IPS-15b (cell line): Measurements from ENCODE around the gene CFAP65.

Source experiments
- H3K27me3 ChIP-seq: one replicate; pipeline ENCODE4 v1.6.1; 2013; ENCODE audit warnings: low read length; ENCODE audit not compliant: control insufficient read depth, insufficient read depth
- H3K36me3 ChIP-seq: one replicate; pipeline ENCODE4 v1.6.1; 2013; ENCODE audit warnings: low read length; ENCODE audit not compliant: control insufficient read depth, insufficient read depth
- H3K4me1 ChIP-seq: one replicate; pipeline ENCODE4 v1.6.1; 2013; ENCODE audit warnings: mild to moderate bottlenecking, low read length; ENCODE audit not compliant: control insufficient read depth, insufficient read depth
- H3K4me3 ChIP-seq: one replicate; pipeline ENCODE4 v1.5.1; 2013; ENCODE audit warnings: low read depth, low read length
- H3K9ac ChIP-seq: one replicate; pipeline ENCODE4 v1.6.1; 2013; ENCODE audit warnings: low read depth, mild to moderate bottlenecking, low read length
- H3K9me3 ChIP-seq: one replicate; pipeline ENCODE4 v1.6.1; 2013; ENCODE audit warnings: mild to moderate bottlenecking, low read length; ENCODE audit not compliant: control insufficient read depth, insufficient read depth

The CFAP65 gene

GRCh38 chr2:219058541-219059374 lies 17.4 kb upstream of the CFAP65 start:
- Histone ChIP-seq H3K27me3 (peaks cover 90% of the 10 kb centered on the region), H3K4me1 (peaks cover 5% of the 10 kb centered on the region), H3K4me3 (peak overlapping the region; percentile 23), H3K9ac (no peak overlapping the region), H3K36me3 (no peaks in the 10 kb centered on the region), H3K9me3 (no peaks in the 10 kb centered on the region)

- Histone ChIP-seq H3K27me3 (peaks cover 85% of the 10 kb centered on the region), H3K9me3 (no peaks in the 10 kb centered on the region), H3K4me1 (peaks cover 5% of the 10 kb centered on the region), H3K9ac (no peak overlapping the region), H3K36me3 (no peaks in the 10 kb centered on the region), H3K4me3 (peak overlapping the region; percentile 46)
Measured at GRCh38 chr2:219057709-219058540, 16.6 kb upstream of the CFAP65 start.

- H3K36me3 ChIP-seq, result no peaks in the 10 kb centered on the region
- peaks cover 81% of the 10 kb centered on the region for H3K27me3 ChIP-seq
- peaks cover under 1% of the 10 kb centered on the region for H3K4me1 ChIP-seq
- no peaks in the 10 kb centered on the region for H3K9me3 ChIP-seq
- H3K4me3 ChIP-seq, result peak overlapping the region; percentile 46
- no peak overlapping the region for H3K9ac ChIP-seq
Measured at GRCh38 chr2:219056896-219057708, 15.8 kb upstream of the CFAP65 start.

- Histone ChIP-seq H3K9ac (no peak overlapping the region), H3K4me3 (no peak overlapping the region), H3K27me3 (peaks cover 75% of the 10 kb centered on the region), H3K9me3 (no peaks in the 10 kb centered on the region), H3K4me1 (no peaks in the 10 kb centered on the region), H3K36me3 (no peaks in the 10 kb centered on the region)
Measured at GRCh38 chr2:219056176-219056895, 15.0 kb upstream of the CFAP65 start.

- Histone ChIP-seq H3K4me1 (no peaks in the 10 kb centered on the region), H3K9ac (no peak overlapping the region), H3K27me3 (peaks cover 77% of the 10 kb centered on the region), H3K4me3 (no peak overlapping the region), H3K36me3 (no peaks in the 10 kb centered on the region), H3K9me3 (no peaks in the 10 kb centered on the region)
Measured at GRCh38 chr2:219054956-219055903, 13.9 kb upstream of the CFAP65 start.

- H3K27me3 ChIP-seq, result peaks cover 43% of the 10 kb centered on the region
- no peaks in the 10 kb centered on the region for H3K4me1 ChIP-seq
- no peaks in the 10 kb centered on the region for H3K36me3 ChIP-seq
- no peaks in the 10 kb centered on the region for H3K9me3 ChIP-seq
- H3K9ac ChIP-seq, result no peak overlapping the region
- H3K4me3 ChIP-seq, result no peak overlapping the region
Measured at GRCh38 chr2:219049282-219049681, 8.0 kb upstream of the CFAP65 start.

GRCh38 chr2:219045937-219046550 lies 4.7 kb upstream of the CFAP65 start:
- H3K9ac ChIP-seq, result no peak overlapping the region
- no peaks in the 10 kb centered on the region for H3K9me3 ChIP-seq
- no peak overlapping the region for H3K4me3 ChIP-seq
- H3K4me1 ChIP-seq, result no peaks in the 10 kb centered on the region
- peaks cover 28% of the 10 kb centered on the region for H3K27me3 ChIP-seq
- H3K36me3 ChIP-seq, result no peaks in the 10 kb centered on the region

- Histone ChIP-seq H3K4me3 (no peak overlapping the region), H3K9ac (no peak overlapping the region), H3K27me3 (peaks cover 19% of the 10 kb centered on the region), H3K36me3 (no peaks in the 10 kb centered on the region), H3K9me3 (no peaks in the 10 kb centered on the region), H3K4me1 (no peaks in the 10 kb centered on the region)
Measured at GRCh38 chr2:219042750-219043149, 1.4 kb upstream of the CFAP65 start.

GRCh38 chr2:219042157-219042556 lies 841 bp upstream of the CFAP65 start:
- H3K4me1 ChIP-seq, result no peaks in the 10 kb centered on the region
- no peaks in the 10 kb centered on the region for H3K36me3 ChIP-seq
- H3K9me3 ChIP-seq, result no peaks in the 10 kb centered on the region
- H3K27me3 ChIP-seq, result peaks cover 17% of the 10 kb centered on the region
- no peak overlapping the region for H3K9ac ChIP-seq
- H3K4me3 ChIP-seq, result no peak overlapping the region

- no peak overlapping the region for H3K9ac ChIP-seq
- H3K4me1 ChIP-seq, result no peaks in the 10 kb centered on the region
- peaks cover 14% of the 10 kb centered on the region for H3K27me3 ChIP-seq
- H3K4me3 ChIP-seq, result no peak overlapping the region
- H3K9me3 ChIP-seq, result no peaks in the 10 kb centered on the region
- H3K36me3 ChIP-seq, result no peaks in the 10 kb centered on the region
Measured at GRCh38 chr2:219038600-219038999, 2.7 kb downstream of the CFAP65 start.
